ENCODE data around the gene ANKRD53.

GRCh38 chr2:70992945-70993853 lies 14.8 kb downstream of the ANKRD53 start:
- no peak for TF ChIP-seq CTCF (IDR thresholded peaks at IDR 0.05; ENCODE audit: low read depth, low read length, poor library complexity, severe bottlenecking)
- TF ChIP-seq EZH2phosphoT487 (IDR thresholded peaks at IDR 0.05; ENCODE audit: borderline replicate concordance, low read length) = no peak

All from DOHH2 (cell line).